Mesothelial cell of epicardium (in vitro differentiated cells): Measurements from ENCODE around the gene LMX1B. TPM values are rescaled to one million over a fixed set of nuclear protein-coding genes. Genes with fewer than 3 reads are reported as not detected.

ENCODE experiments used
- DNase-seq, 2 experiments: peaks; one replicate each; pipeline ENCODE4 v3.0.0; 2021; ENCODE audit warnings: low spot score in 2 of 2; ENCODE audit not compliant: unreplicated experiment in 2 of 2
- H3K27ac Mint-ChIP-seq: 2 replicates; pipeline ENCODE4 v1.8.0; 2021; ENCODE audit warnings: mixed read lengths
- H3K27me3 Mint-ChIP-seq: 2 replicates; pipeline ENCODE4 v1.8.0; 2021; ENCODE audit warnings: low read depth, mixed read lengths
- H3K36me3 Mint-ChIP-seq: 2 replicates; pipeline ENCODE4 v1.8.0; 2021; ENCODE audit warnings: mixed read lengths
- H3K4me1 Mint-ChIP-seq: 2 replicates; pipeline ENCODE4 v1.8.0; 2021; ENCODE audit warnings: mixed read lengths
- H3K4me3 Mint-ChIP-seq: 2 replicates; pipeline ENCODE4 v1.8.0; 2021; ENCODE audit warnings: mild to moderate bottlenecking, moderate library complexity, mixed read lengths
- H3K9me3 Mint-ChIP-seq: 2 replicates; pipeline ENCODE4 v1.8.0; 2021; ENCODE audit warnings: mixed read lengths
- CTCF ChIP-seq: fragments of 200-600 bp; sonication (generic); IDR thresholded peaks from one replicate; pipeline ENCODE4 v1.5.0; 2021; ENCODE audit warnings: antibody characterized with exemption; ENCODE audit not compliant: unreplicated experiment
- total RNA-seq: library from RNA; stranded (reverse); gene quantifications from 3 replicates; pipeline ENCODE4 v1.2.1, GENCODE V29; 2021

LMX1B gene
- total RNA-seq, 1 donor from 2014 or later, result 0.09 TPM

DNA sequence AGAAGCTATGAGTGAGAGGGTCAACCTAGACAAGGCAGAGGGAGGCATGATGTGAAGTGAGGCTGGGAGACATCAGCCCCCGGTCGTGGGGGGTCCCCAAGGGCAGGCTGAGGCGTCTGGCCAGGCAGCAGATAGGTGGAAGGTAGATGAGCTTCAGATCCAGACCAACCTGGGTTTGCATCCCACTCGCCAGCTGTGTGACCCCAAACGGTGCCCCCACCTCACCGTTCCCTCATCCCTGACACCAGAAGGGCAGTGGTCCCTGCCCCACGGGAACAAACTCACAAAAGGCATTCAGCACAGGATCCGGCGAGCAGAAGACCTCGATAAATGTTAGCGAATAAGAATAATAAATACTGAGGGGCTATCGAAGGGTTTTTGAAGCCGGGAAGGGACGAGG lies 27.5 kb upstream of the LMX1B start:
- peaks cover 35% of the 10 kb centered on the region for H3K27me3 Mint-ChIP-seq
- no peak overlapping the region for H3K27ac Mint-ChIP-seq
- H3K4me3 Mint-ChIP-seq, result no peak overlapping the region
- no peak for DNase-seq
- H3K4me1 Mint-ChIP-seq, result peaks cover 16% of the 10 kb centered on the region
- H3K36me3 Mint-ChIP-seq, result no peaks in the 10 kb centered on the region
- no peaks in the 10 kb centered on the region for H3K9me3 Mint-ChIP-seq
- TF ChIP-seq CTCF, result no peak

- Mint-ChIP-seq H3K27ac (peak overlapping the region; percentile 56), H3K36me3 (no peaks in the 10 kb centered on the region), H3K9me3 (no peaks in the 10 kb centered on the region), H3K4me3 (no peak overlapping the region), H3K27me3 (peaks cover 38% of the 10 kb centered on the region), H3K4me1 (peaks cover 15% of the 10 kb centered on the region)
- TF ChIP-seq CTCF, result no peak
- DNase-seq, result no peak
These were observed 26.2 kb upstream of the LMX1B start for GRCh38 chr9:126587187-126588185.

- no peak for TF ChIP-seq CTCF
- Mint-ChIP-seq H3K9me3 (no peaks in the 10 kb centered on the region), H3K36me3 (no peaks in the 10 kb centered on the region), H3K4me3 (no peak overlapping the region), H3K27ac (no peak overlapping the region), H3K27me3 (peaks cover 33% of the 10 kb centered on the region), H3K4me1 (peaks cover 15% of the 10 kb centered on the region)
- no peak for DNase-seq
These were observed 25.1 kb upstream of the LMX1B start for GRCh38 chr9:126588491-126589168.

DNA sequence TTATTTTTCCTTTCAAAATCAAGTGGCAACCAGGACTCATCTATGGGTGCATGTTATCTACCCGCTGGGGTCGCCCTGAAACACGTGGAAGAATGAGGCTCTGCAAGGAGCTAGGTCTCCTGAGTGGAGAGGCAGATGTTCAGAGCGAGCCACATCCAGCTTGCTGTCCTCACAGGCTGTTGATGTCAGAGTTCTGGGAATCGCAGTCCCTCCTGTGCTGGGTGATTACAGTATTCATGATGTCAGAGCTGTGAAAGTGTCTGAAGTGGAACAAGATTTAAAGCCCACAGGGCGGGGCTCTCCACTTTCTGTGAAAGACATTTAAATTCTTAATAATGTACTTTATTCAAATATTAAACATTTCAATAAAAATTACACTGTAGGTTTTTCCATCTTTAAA lies 24.4 kb upstream of the LMX1B start:
- Mint-ChIP-seq H3K27me3 (peaks cover 39% of the 10 kb centered on the region), H3K27ac (no peak overlapping the region)
- TF ChIP-seq CTCF, result no peak

GRCh38 chr9:126591083-126591482 lies 22.6 kb upstream of the LMX1B start:
- H3K9me3 Mint-ChIP-seq, result peaks cover 3% of the 10 kb centered on the region

More for the DNA sequence above, 24.4 kb upstream of the LMX1B start:
- DNase-seq, result no peak
- H3K9me3 Mint-ChIP-seq, result no peaks in the 10 kb centered on the region
- no peak overlapping the region for H3K4me3 Mint-ChIP-seq
- H3K36me3 Mint-ChIP-seq, result no peaks in the 10 kb centered on the region
- H3K4me1 Mint-ChIP-seq, result peaks cover 15% of the 10 kb centered on the region

More at GRCh38 chr9:126591083-126591482, 22.6 kb upstream of the LMX1B start:
- no peak for DNase-seq
- peaks cover 15% of the 10 kb centered on the region for H3K4me1 Mint-ChIP-seq
- no peak overlapping the region for H3K27ac Mint-ChIP-seq
- no peaks in the 10 kb centered on the region for H3K36me3 Mint-ChIP-seq
- H3K27me3 Mint-ChIP-seq, result peaks cover 41% of the 10 kb centered on the region
- H3K4me3 Mint-ChIP-seq, result no peak overlapping the region
- TF ChIP-seq CTCF, result no peak
